Measurements from ENCODE around the gene MMP15. TPM values are rescaled to one million over a fixed set of nuclear protein-coding genes. Genes with fewer than 3 reads are reported as not detected.
"Not testable (repeated sequence)": the region's sequence is repeated elsewhere in the genome, so short reads cannot be mapped to it uniquely, and the experiment has no call there.

The MMP15 gene
- total RNA-seq, 1 donor from 2014 or later, result 31.0 TPM

DNA sequence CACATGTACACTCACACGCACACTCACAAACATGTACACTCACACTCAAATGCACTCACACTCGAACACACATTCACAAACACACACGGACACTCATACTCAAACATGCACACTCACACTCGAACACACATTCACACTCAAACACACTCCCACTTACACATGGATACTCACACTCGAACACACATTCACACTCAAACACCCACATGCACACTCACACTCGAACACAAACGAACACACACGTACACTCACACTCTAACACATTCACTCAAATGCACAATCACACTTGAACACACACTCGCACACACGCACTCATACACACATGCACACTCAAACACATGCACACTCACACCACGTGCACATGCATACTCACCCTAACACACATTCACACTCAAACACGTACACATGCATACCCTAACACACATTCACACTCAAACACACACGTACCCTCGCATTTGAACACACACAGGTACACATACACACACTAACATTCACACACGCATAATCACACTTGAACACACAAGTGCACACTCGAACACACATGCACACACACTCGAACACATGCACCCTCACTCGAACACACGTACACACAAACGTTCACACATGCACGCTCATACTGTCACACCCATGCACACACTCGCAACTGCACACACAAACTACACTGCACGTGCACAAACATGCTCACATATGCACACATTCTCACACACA is 61.8 kb downstream of the MMP15 start:
- no peak for DNase-seq

DNA sequence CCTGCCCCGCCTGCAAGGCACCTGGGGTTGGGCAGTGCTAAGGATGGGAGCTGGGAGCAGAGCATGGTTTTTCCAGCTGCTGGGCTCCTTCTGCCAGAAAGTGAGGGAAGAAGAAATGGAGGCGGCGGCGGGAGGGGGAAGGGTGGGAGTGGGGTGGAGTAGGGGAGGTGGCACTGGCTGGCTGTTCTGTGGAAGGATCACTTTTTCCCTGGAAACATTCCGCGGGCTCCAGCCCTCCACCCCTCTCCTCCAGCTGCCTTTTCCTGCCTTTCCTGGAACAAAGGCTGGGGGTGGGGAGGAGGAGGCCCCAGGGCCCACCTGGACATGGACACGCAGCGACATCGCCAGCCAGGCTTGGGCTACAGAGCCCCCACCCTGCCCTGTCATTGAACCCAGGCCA is 62.5 kb downstream of the MMP15 start:
- DNase-seq, result peak; percentile 83

DNA sequence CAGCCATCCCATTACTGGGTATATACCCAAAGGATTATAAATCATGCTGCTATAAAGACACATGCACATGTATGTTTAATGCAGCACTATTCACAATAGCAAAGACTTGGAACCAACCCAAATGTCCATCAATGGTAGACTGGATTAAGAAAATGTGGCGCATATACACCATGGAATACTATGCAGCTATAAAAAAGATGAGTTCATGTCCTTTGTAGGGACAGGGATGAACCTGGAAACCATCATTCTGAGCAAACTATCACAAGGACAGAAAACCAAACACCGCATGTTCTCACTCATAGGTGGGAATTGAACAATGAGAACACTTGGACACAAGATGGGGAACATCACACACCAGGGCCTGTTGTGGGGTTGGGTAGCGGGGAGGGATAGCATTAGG is 64.8 kb downstream of the MMP15 start:
- not testable (repeated sequence) for DNase-seq

DNA sequence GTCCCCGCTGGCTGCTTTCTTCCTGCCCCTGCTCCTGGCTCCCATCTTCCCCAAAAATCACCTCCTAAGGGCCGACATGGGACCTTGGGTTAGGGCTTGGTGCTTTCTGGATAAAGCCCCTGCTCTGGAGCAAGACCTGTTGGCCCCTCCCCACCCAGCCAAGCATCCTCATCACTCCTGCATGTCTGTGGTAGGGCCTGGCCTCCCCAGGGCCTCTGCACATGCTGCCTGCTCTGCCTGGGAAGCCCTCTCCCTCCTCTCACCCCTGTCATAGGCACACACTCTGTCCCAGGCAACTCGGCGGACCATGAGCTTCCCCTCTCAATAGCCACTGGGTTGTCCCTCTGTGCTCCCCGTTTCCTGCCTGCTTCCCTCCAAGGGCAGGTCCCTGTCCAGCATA is 68.5 kb downstream of the MMP15 start:
- DNase-seq, result no peak

DNA sequence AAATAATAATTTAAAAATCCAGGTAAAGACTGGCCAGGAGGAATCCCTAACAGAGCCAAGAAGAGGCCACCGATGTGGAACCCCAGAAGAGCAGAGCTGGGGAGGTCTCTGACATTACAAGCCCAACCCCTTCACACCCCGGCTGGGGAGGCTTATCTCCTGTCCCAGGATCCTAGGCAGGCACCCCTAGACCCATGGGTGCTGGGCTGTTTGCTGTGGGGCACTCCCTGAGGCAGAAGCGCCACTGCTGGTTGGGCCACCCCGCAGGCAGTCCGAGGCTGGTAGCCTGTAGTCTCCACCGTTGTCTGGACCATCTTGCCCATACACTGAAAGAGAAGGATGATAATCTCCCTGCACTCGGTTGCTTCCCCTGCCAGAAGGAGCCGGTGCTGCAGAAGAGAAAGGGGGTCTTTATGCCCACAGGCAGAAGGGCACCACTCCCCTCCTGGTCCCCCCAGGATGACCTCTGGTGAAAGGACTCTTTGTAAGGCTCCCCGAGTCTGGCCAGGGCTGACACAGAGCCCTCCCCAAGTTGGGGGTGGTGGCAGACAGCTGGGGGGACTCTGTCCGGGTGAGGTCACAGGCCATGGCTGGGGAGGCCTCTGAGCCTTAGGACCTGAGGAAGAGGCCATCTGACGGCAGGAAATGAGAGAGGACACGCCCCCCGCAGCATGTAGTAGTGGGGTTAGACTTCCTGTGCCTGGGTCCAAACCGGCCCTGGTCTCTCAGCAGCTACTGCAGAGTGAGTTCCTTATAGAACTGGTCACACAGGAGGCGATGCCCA is 69.4 kb downstream of the MMP15 start:
- DNase-seq, result no peak

DNA sequence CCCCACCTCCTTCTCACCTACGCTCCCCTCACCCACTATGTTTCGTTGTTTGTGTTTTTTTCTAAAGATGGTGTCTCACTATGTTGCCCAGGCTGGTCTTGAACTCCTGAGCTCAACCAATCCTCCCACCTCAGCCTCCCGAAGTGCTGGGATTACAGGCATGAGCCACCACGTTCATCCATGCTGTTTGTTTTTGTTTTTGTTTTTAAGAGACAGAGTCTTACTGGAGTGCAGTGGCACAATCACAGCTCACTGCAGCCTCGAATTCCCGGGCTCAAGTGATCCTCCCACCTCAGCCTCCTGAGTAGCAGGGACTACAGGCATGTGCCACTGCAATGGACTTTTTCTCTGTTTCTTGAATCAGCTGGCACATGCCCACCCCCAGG is 70.0 kb downstream of the MMP15 start:
- not testable (repeated sequence) for DNase-seq

DNA sequence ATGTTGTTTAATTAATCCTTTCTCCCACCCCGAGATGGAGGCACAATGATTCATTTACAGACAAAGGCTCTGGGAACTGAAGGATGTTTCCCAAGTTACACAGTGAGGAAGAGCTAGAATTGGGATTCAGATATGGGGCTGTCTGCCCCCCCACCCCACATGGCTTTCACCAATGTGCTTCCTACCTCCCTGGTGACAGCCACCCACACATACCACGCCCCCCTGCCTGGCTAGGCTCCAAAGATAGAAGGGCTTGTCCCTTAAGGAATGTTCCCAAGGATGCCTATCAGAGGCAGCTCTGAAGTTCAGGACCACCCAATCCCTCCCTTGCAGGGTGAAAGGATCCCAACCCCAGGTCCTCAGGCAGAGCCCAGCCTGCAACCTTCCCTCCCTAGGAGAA is 70.7 kb downstream of the MMP15 start:
- no peak for DNase-seq

Small RNAs within 50 kb of the gene (small RNA-seq; reads per million reads assigned to genes)
- gene RF00019 (ENCODE audit: low replicate concordance), result not detected

Other genes with a start within 250 kb of the MMP15 start
- gene KIFC3, start 223.3 kb upstream of the MMP15 start, total RNA-seq, result 27.9 TPM
- gene CNGB1, start 54.6 kb upstream of the MMP15 start, total RNA-seq, result 0.41 TPM
- 4.9 TPM for gene ZNF319, start 25.1 kb upstream of the MMP15 start, total RNA-seq
- 21.8 TPM for gene USB1, start 24.3 kb upstream of the MMP15 start, total RNA-seq
- 68.5 TPM for gene CFAP20, start 103.6 kb downstream of the MMP15 start, total RNA-seq
- gene CSNK2A2, start 172.4 kb downstream of the MMP15 start, total RNA-seq, result 44.9 TPM

Data from tongue (tissue), 3 donors.